M059J (cell line): ENCODE data around the gene ANKRD13C. TPM values are rescaled to one million over a fixed set of nuclear protein-coding genes. Genes with fewer than 3 reads are reported as not detected.
A peak's percentile ranks its signal among the peaks of the same experiment; 100 is the strongest.
"Not testable (repeated sequence)": the region's sequence is repeated elsewhere in the genome, so short reads cannot be mapped to it uniquely, and the experiment has no call there.

Source experiments
- DNase-seq: peaks from one replicate; pipeline ENCODE4 v3.0.0-alpha.2; 2012; ENCODE audit warnings: low read depth
- total RNA-seq: library from RNA; depleted of rRNA; stranded (reverse); fragments of >200 nt; shearing (Covaris generic); gene quantifications from 2 replicates; pipeline ENCODE4 v1.2.3, GENCODE V29; 2014

The ANKRD13C gene
- total RNA-seq, 1 experiment from 2014 or later = 33.7 TPM

DNA sequence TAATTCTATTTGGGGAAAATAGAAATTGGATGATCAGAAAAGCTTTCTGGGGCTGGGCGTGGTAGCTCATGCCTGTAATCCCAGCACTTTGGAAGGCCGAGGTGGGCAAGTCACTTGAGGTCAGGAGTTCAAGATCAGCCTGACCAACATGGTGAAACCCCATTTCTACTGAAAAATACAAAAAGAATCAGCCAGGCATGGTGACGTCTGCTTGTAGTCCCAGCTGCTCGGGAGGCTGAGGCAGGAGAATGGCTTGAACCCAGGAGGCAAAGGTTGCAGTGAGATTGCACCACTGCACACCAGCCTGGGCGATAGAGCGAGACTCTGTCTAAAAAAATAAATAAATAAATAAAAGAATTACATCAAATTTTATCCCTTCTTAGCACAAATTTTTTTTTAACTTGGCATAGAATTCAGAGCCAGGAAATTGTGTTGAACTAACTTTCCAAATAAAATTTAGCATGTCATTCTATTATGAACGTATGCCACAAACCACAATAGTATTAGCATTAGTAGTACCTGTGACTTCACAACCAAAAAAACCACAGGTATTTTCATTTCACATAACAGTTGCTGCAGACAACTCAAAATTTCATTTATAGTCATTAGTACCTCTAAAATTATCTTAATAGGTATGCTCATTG, 4.5 kb upstream of the ANKRD13C start:
- peak; percentile 85 for DNase-seq

- DNase-seq = no peak
These were observed 1.4 kb upstream of the ANKRD13C start for GRCh38 chr1:70355920-70356319.

DNA sequence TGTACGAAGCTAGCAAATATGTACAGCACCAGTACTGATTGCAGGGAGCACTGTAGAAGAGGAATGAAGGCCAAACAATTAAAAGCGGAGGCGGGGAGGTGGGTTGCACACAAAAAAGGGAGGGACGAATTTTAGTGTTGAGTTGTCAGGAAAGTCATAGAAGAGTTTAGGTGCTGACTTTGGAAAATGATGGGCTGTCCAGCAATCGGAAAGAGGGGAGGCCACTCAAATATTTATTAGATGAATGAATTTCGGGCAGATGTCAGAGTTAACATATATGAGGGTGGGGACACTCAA, 537 bp upstream of the ANKRD13C start:
- DNase-seq = no peak

DNA sequence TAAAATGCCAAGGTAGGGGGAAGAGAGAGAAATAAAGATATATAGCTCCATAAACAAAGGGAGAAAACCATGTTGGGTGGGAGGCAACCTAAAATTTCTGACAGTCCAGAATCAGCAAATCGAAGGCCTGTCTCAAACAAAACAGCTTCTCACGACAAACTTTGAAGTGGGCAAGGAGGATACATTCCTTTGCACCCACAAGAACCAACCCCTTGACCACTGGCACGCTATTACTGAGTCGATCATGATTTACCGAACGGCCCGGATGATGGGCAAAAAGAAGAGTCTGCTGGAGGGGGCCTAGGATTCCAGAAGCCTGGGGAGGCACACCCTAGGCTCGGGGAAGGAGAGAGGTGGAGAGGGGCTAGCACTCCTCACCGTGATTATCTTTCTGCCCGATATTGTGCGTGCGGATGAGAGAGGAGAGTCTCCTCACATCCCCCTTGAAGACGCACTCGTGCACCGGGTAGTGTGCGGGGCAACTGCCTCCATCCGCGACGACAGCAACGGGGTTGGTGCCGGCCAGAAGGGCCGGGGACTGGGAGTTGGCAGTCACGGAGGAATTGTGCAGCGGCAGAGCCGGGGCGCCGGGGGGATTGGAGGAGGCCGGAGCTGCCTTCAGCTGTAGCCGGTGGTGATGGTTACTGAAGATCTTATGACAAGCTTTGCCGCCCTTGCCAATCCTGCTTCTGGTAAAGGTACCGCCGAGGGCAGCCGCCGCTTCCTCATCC, 756 bp downstream of the ANKRD13C start:
- DNase-seq = peak; percentile 93

GRCh38 chr1:70353044-70353443, 1.5 kb downstream of the ANKRD13C start:
- DNase-seq = no peak

DNA sequence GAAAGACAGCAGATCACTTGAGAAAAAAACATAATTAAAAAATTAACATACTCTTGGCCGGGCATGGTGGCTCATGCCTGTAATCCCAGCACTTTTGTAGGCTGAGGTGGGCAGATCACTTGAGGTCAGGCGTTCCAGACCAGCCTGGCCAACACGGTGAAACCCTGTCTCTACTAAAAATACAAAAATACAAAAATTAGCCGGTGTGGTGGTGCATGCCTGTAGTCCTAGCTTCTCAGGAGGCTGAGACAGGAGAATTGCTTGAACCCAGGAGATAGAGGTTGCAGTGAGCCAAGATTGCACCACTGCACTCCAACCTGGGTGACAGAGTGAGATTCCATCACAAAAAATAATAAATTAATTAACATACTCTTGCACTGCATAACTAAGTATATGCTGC, 4.7 kb downstream of the ANKRD13C start:
- not testable (repeated sequence) for DNase-seq

DNA sequence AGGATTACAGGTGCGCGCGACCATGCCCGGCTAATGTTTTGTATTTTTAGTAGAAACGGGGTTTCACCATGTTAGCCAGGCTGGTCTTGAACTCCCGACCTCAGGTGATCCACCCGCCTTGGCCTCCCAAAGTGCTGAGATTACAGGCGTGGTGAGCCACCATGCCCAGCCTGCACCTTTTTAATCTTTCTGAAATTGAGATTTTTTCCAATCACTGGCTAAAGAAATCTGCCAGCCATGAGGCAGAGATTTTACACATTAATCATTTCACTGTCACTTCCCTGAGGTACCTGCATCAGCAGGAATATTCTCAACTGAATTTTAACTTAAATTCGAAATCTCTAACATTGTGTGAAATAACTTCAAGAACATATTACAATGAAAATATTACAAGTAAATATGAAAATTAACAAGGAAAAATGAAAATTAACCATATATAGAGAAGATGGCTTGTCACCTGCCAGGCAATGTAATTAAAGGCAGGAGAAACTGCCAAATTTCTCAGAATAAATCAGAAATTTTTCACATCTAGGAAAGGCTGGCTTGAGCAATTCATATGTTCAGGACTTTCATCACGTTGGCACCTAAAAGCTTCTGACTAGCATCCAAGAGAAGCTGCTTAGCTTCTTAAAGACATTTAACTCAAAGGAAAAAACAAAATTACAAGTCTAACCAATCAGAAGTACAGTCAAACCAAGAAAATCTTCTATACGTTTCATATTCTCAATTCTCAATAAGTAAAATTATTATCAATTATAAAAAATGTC, 5.9 kb downstream of the ANKRD13C start:
- DNase-seq = no peak

DNA sequence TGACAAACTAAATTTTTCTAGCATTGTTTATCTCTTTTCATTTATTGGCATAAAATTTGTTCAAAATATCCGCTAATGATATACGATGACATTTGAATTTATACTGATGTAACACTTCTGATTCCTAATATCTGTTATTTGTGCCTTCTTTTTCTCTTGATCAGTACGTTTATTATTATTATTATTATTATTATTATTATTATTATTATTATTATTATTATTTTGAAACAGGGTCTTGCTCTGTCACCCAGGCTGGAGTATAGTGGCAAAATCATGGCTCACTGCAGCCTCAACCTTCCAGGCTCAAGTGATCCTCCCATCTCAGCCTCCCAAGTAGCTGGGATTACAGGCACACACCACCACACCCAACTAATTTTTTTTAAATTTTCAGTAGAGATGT, 14.9 kb downstream of the ANKRD13C start:
- DNase-seq = not testable (repeated sequence)

GRCh38 chr1:70336050-70336449, 18.5 kb downstream of the ANKRD13C start:
- no peak for DNase-seq

DNA sequence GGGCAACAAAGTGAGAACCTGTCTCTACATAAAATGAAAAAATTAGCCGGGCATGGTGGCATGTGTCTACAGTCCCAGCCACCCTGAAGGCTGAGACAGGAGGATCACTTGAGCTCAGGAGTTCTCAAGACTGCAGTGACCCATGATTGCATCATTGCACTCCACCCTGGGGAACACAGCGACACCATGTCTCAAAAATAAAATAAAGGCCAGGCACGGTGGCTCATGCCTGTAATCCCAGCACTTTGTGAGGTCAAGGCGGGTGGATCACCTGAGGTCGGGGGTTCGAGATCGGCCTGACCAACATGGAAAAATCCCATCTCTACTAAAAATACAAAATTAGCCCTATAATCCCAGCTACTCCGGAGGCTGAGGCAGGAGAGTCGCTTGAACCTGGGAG, 20.1 kb downstream of the ANKRD13C start:
- no peak for DNase-seq

DNA sequence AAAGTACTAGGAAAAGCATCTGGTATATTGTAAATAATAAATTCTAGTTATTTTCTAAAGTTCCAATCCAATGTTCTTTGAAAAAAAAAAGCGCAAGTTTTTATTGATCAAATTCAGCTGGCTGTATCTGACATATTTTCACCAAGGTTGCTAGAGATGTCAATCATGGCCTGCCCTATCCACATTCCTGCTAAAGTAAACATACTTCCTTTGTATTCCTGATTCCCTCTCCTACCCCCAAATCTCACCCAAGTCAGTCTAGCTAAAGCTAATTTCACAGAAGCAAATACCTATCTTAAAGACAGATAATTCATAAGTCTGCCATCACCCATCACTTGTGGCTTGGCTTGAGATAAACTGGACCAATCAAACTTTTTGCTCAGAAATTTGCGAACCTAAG, 21.3 kb downstream of the ANKRD13C start:
- no peak for DNase-seq

- DNase-seq = peak; percentile 50
These were observed 22.6 kb downstream of the ANKRD13C start for GRCh38 chr1:70331962-70332361.

GRCh38 chr1:70327306-70328076, 27.0 kb downstream of the ANKRD13C start:
- peak; percentile 72 for DNase-seq

GRCh38 chr1:70324683-70325082, 29.8 kb downstream of the ANKRD13C start:
- DNase-seq = no peak

DNA sequence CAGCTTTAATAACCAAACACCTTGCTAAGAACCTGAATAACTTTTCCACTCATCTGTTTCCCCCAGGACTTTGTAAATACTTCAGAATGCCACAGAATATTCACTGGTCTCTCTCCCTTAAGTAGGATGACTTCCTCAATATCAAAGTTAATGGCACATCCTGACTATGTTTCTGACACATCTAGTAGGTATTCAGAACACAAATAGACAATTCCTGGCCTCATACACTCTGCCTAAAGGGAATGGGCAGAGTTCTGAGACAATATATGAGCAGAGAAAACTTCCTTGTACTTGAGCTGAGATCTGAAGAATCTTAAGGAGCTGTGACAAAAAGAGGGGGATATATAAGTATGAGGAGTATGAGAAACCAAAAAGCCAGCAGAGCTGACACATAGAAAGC, 34.8 kb downstream of the ANKRD13C start:
- DNase-seq = peak; percentile 81

GRCh38 chr1:70318191-70318590, 36.3 kb downstream of the ANKRD13C start:
- DNase-seq = no peak

DNA sequence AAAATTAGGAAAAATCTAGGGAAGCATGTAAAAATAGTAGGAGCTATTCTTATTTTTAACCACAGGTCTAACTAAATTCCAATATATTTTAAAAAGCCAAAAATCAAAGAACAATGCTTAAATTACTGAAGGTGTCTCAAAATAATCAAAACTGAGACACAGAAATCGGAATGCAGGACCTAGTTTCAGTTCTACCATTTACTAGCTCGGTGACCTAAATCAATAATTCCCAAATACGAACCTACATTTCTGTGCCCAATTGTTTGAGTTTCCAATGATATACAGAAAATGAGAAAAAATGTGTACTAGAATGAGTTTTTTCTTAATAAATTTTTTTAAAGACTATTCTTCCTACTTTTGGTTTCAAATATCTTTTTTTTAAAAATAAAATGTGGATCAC, 37.4 kb downstream of the ANKRD13C start:
- DNase-seq = no peak

- no peak for DNase-seq
These were observed 38.7 kb downstream of the ANKRD13C start for GRCh38 chr1:70315782-70316181.

DNA sequence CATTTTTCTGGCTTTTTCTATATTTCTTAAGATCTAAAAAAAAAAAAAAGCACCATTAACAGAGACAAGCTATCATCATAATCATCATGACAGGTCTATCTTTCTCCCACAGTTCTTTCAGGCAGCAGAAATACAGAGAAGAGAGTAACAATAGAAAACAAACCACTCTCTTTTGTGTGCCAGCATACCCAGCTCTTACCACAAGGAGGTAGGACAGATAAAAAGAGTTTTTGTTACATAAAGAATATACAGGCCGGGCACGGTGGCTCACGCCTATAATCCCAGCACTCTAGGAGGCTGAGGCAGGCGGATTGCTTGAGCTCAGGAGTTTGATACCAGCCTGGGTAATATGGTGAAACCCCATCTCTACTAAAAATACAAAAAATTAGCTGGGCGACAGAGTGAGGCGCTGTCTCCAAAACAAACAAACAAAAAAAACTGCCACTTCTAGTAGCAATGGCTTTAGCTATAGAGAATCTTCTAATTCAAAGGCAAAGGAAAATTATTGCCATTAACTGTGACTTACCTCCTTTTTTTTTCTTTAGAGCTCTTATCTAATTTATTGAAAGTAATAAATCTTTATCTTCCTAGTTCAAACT, 39.7 kb downstream of the ANKRD13C start:
- DNase-seq = no peak

- no peak for DNase-seq
These were observed 43.2 kb downstream of the ANKRD13C start for GRCh38 chr1:70311369-70311768.

DNA sequence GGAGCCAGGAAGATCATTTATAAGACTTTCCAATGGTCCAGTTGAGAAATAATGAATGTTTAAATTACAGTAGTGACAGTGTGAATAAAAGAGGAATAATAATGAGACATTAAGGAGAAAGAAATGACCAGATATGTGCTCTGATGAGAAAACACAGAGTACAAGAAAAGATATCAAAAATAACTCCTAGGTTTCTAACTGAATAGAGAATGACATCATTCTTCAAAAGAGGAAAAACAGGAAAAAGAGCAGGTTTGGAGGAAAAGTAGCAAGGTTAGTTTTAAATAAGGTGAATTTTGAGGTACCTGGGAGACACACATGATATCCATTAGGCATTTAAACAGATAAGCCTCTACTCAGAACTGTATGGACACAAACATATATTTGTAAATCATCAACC, 55.0 kb downstream of the ANKRD13C start:
- DNase-seq = no peak

DNA sequence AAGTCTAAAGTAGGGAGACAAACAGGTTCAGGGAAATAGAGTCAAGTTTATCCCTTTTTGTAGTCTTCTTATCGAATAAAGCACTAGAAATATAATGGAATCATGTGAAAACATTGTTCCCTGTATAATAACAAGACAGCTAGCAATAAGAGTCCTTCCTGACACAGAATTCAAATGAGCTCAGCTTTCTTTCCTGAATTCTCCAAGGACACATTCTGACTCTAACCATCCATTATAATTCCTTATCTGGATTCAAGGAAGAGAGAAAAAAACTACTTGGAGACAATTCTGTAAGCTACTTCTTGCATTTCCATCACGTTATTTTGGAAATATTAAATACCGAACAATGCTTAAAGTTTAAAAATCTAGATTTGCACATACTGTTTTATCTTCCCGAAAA, 58.8 kb downstream of the ANKRD13C start:
- DNase-seq = no peak
